OCI-LY7 (cell line): ENCODE data around the gene SNRPD1. TPM values are rescaled to one million over a fixed set of nuclear protein-coding genes. Genes with fewer than 3 reads are reported as not detected.

Experiments
- BruUV-seq: library from RNA; stranded (reverse); fragments of 400-500 nt; replicated peaks from 2 replicates; lab custom pipeline; 2021; lab: Mats Ljungman, UMichigan
- CTCF ChIA-PET: fragments of 300-600 bp; sonication (Branson Sonifier 250); formaldehyde crosslinking; loops from one replicate; lab custom pipeline; 2022; ENCODE audit warnings: antibody characterized with exemption; ENCODE audit not compliant: unreplicated experiment; lab: Charles Lee
- POLR2A ChIA-PET: fragments of 300-600 bp; sonication (Branson Sonifier 250); formaldehyde crosslinking; loops from one replicate; lab custom pipeline; 2022; ENCODE audit warnings: antibody characterized with exemption; lab: Charles Lee
- DNase-seq: peaks from one replicate; pipeline ENCODE4 v3.0.0-alpha.2; 2015; ENCODE audit warnings: low spot score
- H2AFZ ChIP-seq: fragments of 200-600 bp; sonication (generic), shearing (Covaris generic); 2 replicates; pipeline ENCODE4 v1.6.1; 2014; ENCODE audit warnings: mild to moderate bottlenecking, antibody characterized with exemption, low read length, moderate library complexity
- H3K27ac ChIP-seq: fragments of 200-600 bp; sonication (generic); 2 replicates; pipeline ENCODE4 v1.5.1; 2014; ENCODE audit warnings: mixed run types, low read depth, mild to moderate bottlenecking, moderate library complexity, low read length, inconsistent platforms; ENCODE audit not compliant: poor library complexity, severe bottlenecking
- H3K36me3 ChIP-seq: fragments of 200-600 bp; sonication (generic); 2 replicates; pipeline ENCODE4 v1.6.1; 2014; ENCODE audit warnings: mild to moderate bottlenecking, antibody characterized with exemption, low read length, moderate library complexity, mixed read lengths; ENCODE audit not compliant: insufficient read depth
- H3K4me1 ChIP-seq: fragments of 200-600 bp; sonication (generic); 2 replicates; pipeline ENCODE4 v1.5.1; 2014; ENCODE audit warnings: mild to moderate bottlenecking, low read length; ENCODE audit not compliant: insufficient read depth, poor library complexity, severe bottlenecking
- H3K4me2 ChIP-seq: fragments of 200-600 bp; sonication (generic); 2 replicates; pipeline ENCODE4 v1.6.1; 2014; ENCODE audit warnings: mild to moderate bottlenecking, low read length
- H3K4me3 ChIP-seq: fragments of 200-600 bp; sonication (generic); 2 replicates; pipeline ENCODE4 v1.5.1; 2014; ENCODE audit warnings: mild to moderate bottlenecking, low read depth, low read length; ENCODE audit not compliant: poor library complexity, severe bottlenecking
- H3K79me2 ChIP-seq: fragments of 200-600 bp; sonication (generic); 2 replicates; pipeline ENCODE4 v1.6.1; 2016; ENCODE audit warnings: low read depth, mild to moderate bottlenecking, low read length, moderate library complexity, mixed read lengths; ENCODE audit not compliant: insufficient read depth
- H3K9me2 ChIP-seq: fragments of 200-600 bp; sonication (generic); 2 replicates; pipeline ENCODE4 v1.6.1; 2016; ENCODE audit warnings: mild to moderate bottlenecking, low read length, mixed read lengths; ENCODE audit not compliant: insufficient read depth
- H3K9me3 ChIP-seq: fragments of 200-600 bp; sonication (generic); 2 replicates; pipeline ENCODE4 v1.6.1; 2014; ENCODE audit warnings: mild to moderate bottlenecking, mixed run types, low read length, mixed read lengths
- H4K20me1 ChIP-seq: fragments of 200-600 bp; sonication (generic); 2 replicates; pipeline ENCODE4 v1.6.1; 2014; ENCODE audit warnings: mild to moderate bottlenecking, antibody characterized with exemption, low read length, moderate library complexity, mixed read lengths; ENCODE audit not compliant: insufficient read depth
- CTCF ChIP-seq: fragments of 200-600 bp; sonication (generic); conservative IDR thresholded peaks from 2 replicates; pipeline ENCODE4 v1.5.1; 2014; ENCODE audit warnings: mild to moderate bottlenecking, antibody characterized with exemption, low read length, moderate library complexity, mixed read lengths
- EZH2phosphoT487 ChIP-seq: fragments of 200-600 bp; sonication (generic); IDR thresholded peaks from 2 replicates; pipeline ENCODE4 v1.6.1; 2018; ENCODE audit warnings: low read depth, borderline replicate concordance, mild to moderate bottlenecking, mixed run types, antibody characterized with exemption, low read length, moderate library complexity, mixed read lengths
- intact Hi-C: fragments of 100-400 bp; cut with micrococcal nuclease; formaldehyde crosslinking; loops from one replicate; pipeline ENCODE4 v1.10.0; 2022; ENCODE audit not compliant: unreplicated experiment
- total RNA-seq, 2 experiments: library from RNA; depleted of rRNA in 1 of 2; stranded (reverse); fragments of >200 nt in 1 of 2; shearing (Covaris generic) in 1 of 2; gene quantifications; 2 replicates each; pipeline ENCODE4 v1.2.3, GENCODE V29; 2014 to 2022

The SNRPD1 gene
- total RNA-seq, 2 experiments from 2014 or later = 133 to 181 TPM

GRCh38 chr18:21650311-21650710 is 38.2 kb downstream of the SNRPD1 start:
- POLR2A ChIA-PET = interaction anchor here (0.6 kb wide), 1 partner anchor 9 kb away, joined by 4 read pairs; no protein-coding TSS in a partner anchor
- BruUV-seq = no TSS peak

GRCh38 chr18:21652073-21652472 is 40.0 kb downstream of the SNRPD1 start:
- Histone ChIP-seq H2AFZ (no peak overlapping the region), H3K4me2 (no peak overlapping the region), H3K36me3 (peaks cover 89% of the 10 kb centered on the region), H3K9me2 (no peaks in the 10 kb centered on the region), H3K4me1 (no peaks in the 10 kb centered on the region), H3K9me3 (no peaks in the 10 kb centered on the region), H3K79me2 (no peaks in the 10 kb centered on the region), H3K27ac (no peak overlapping the region), H4K20me1 (no peaks in the 10 kb centered on the region), H3K4me3 (no peak overlapping the region)
- intact Hi-C loops = no loop called here
- ChIA-PET CTCF (no interaction called here), POLR2A (interaction anchor here (0.6 to 1.2 kb wide), 2 partner anchors 9 to 1816 kb away, joined by 4 read pairs; no protein-coding TSS in a partner anchor)
- TF ChIP-seq EZH2phosphoT487 (no peak), CTCF (no peak)
- no TSS peak for BruUV-seq
- no peak for DNase-seq

More at GRCh38 chr18:21650311-21650710, 38.2 kb downstream of the SNRPD1 start:
- no peak overlapping the region for H3K27ac ChIP-seq
- peaks cover 76% of the 10 kb centered on the region for H3K36me3 ChIP-seq
- no peaks in the 10 kb centered on the region for H4K20me1 ChIP-seq
- H3K79me2 ChIP-seq = no peaks in the 10 kb centered on the region
- H2AFZ ChIP-seq = no peak overlapping the region
- no peak overlapping the region for H3K4me3 ChIP-seq
- H3K4me2 ChIP-seq = no peak overlapping the region
- TF ChIP-seq CTCF (no peak), EZH2phosphoT487 (no peak)
- CTCF ChIA-PET = no interaction called here
- no peaks in the 10 kb centered on the region for H3K4me1 ChIP-seq
- no peak for DNase-seq
- H3K9me3 ChIP-seq = no peaks in the 10 kb centered on the region
- intact Hi-C loops = no loop called here
- no peaks in the 10 kb centered on the region for H3K9me2 ChIP-seq

GRCh38 chr18:21653361-21653760 is 41.2 kb downstream of the SNRPD1 start:
- TF ChIP-seq CTCF = no peak
- TF ChIP-seq EZH2phosphoT487 = no peak
- no peaks in the 10 kb centered on the region for H3K79me2 ChIP-seq
- DNase-seq = no peak
- no peaks in the 10 kb centered on the region for H3K4me1 ChIP-seq
- H3K4me2 ChIP-seq = no peak overlapping the region
- H4K20me1 ChIP-seq = no peaks in the 10 kb centered on the region
- no peak overlapping the region for H3K27ac ChIP-seq
- peaks cover 93% of the 10 kb centered on the region for H3K36me3 ChIP-seq
- no peaks in the 10 kb centered on the region for H3K9me2 ChIP-seq
- H3K9me3 ChIP-seq = no peaks in the 10 kb centered on the region
- H3K4me3 ChIP-seq = no peak overlapping the region
- CTCF ChIA-PET = no interaction called here
- H2AFZ ChIP-seq = no peak overlapping the region
- POLR2A ChIA-PET = interaction anchor here (0.8 to 1.3 kb wide), 2 partner anchors 11 to 157 kb away, joined by 4 to 5 read pairs; no protein-coding TSS in a partner anchor
- intact Hi-C loops = no loop called here
- no TSS peak for BruUV-seq
